HEK293 (cell line): ENCODE results near the gene CYP2B6.
A peak's percentile ranks its signal among the peaks of the same experiment; 100 is the strongest.
"Not testable (repeated sequence)": the region's sequence is repeated elsewhere in the genome, so short reads cannot be mapped to it uniquely, and the experiment has no call there.

Source experiments
- CTCF ChIA-PET: fragments of 350-600 bp; formaldehyde crosslinking; extraction: SDS; loops from one replicate; lab custom pipeline; 2021; ENCODE audit warnings: antibody characterized with exemption; lab: Yijun Ruan, JAX
- POLR2A ChIA-PET: fragments of 300-600 bp; formaldehyde crosslinking; extraction: SDS; loops from one replicate; lab custom pipeline; 2020; ENCODE audit warnings: antibody characterized with exemption, inconsistent platforms; lab: Yijun Ruan, JAX
- H3K27ac ChIP-seq: fragments of 200-500 bp; sonication (Bioruptor generic); 2 replicates; pipeline ENCODE4 v1.5.1; 2014; ENCODE audit warnings: low read depth, low read length, control low read depth, inconsistent platforms; ENCODE audit errors: extremely low read depth
- H3K36me3 ChIP-seq, 2 experiments: fragments of 200-500 bp in 1 of 2; sonication (Bioruptor generic) in 1 of 2; 1 replicate in 1 of 2; 2 replicates in 1 of 2; pipeline ENCODE4 v1.5.1; 2014 to 2017; ENCODE audit warnings: inconsistent platforms in 2 of 2, low read length in 2 of 2; ENCODE audit not compliant: control insufficient read depth in 2 of 2, insufficient read depth in 1 of 2
- H3K4me1 ChIP-seq: fragments of 200-500 bp; sonication (Bioruptor generic); 2 replicates; pipeline ENCODE4 v1.5.1; 2014; ENCODE audit warnings: mild to moderate bottlenecking, low read length, inconsistent platforms; ENCODE audit not compliant: control insufficient read depth, insufficient read depth
- H3K4me3 ChIP-seq: 2 replicates; pipeline ENCODE4 v1.5.1; 2011; ENCODE audit warnings: low read depth, mild to moderate bottlenecking, control low read depth, low read length, moderate library complexity
- H3K9me3 ChIP-seq: fragments of 200-500 bp; sonication (Bioruptor generic); 2 replicates; pipeline ENCODE4 v1.5.1; 2014; ENCODE audit warnings: low read depth, low read length, inconsistent platforms; ENCODE audit not compliant: control insufficient read depth, insufficient read depth
- BCL6B ChIP-seq: fragments of 450-650 bp; formaldehyde crosslinking; IDR thresholded peaks from 2 replicates; pipeline ENCODE4 v1.5.1; 2017; ENCODE audit warnings: missing biosample characterization, missing genetic modification characterization
- GLIS2 ChIP-seq: fragments of 450-650 bp; formaldehyde crosslinking; IDR thresholded peaks from 2 replicates; pipeline ENCODE4 v1.5.1; 2016; ENCODE audit warnings: missing biosample characterization, missing genetic modification characterization
- KLF16 ChIP-seq: fragments of 450-650 bp; formaldehyde crosslinking; IDR thresholded peaks from 2 replicates; pipeline ENCODE4 v1.5.1; 2017; ENCODE audit warnings: missing biosample characterization, missing genetic modification characterization
- KLF17 ChIP-seq: fragments of 450-650 bp; formaldehyde crosslinking; IDR thresholded peaks from 2 replicates; pipeline ENCODE4 v1.5.1; 2016; ENCODE audit warnings: missing biosample characterization, missing genetic modification characterization
- KLF8 ChIP-seq: fragments of 450-650 bp; formaldehyde crosslinking; IDR thresholded peaks from 2 replicates; pipeline ENCODE4 v1.5.1; 2016; ENCODE audit warnings: missing biosample characterization, missing genetic modification characterization
- OSR2 ChIP-seq: fragments of 450-650 bp; formaldehyde crosslinking; IDR thresholded peaks from 2 replicates; pipeline ENCODE4 v1.5.1; 2016; ENCODE audit warnings: missing biosample characterization, missing genetic modification characterization
- SP3 ChIP-seq: fragments of 450-650 bp; formaldehyde crosslinking; IDR thresholded peaks from 2 replicates; pipeline ENCODE4 v1.5.1; 2016; ENCODE audit warnings: missing biosample characterization, missing genetic modification characterization
- SP7 ChIP-seq: fragments of 450-650 bp; formaldehyde crosslinking; IDR thresholded peaks from 2 replicates; pipeline ENCODE4 v1.5.1; 2016; ENCODE audit warnings: missing biosample characterization, missing genetic modification characterization
- WT1 ChIP-seq: fragments of 450-650 bp; formaldehyde crosslinking; IDR thresholded peaks from 2 replicates; pipeline ENCODE4 v1.5.1; 2016; ENCODE audit warnings: missing biosample characterization, missing genetic modification characterization
- ZBTB17 ChIP-seq: fragments of 450-650 bp; formaldehyde crosslinking; IDR thresholded peaks from 2 replicates; pipeline ENCODE4 v1.5.1; 2016; ENCODE audit warnings: missing biosample characterization, missing genetic modification characterization
- ZBTB21 ChIP-seq: fragments of 450-650 bp; formaldehyde crosslinking; IDR thresholded peaks from 2 replicates; pipeline ENCODE4 v1.5.1; 2017; ENCODE audit warnings: missing biosample characterization, missing genetic modification characterization
- ZBTB6 ChIP-seq: fragments of 450-650 bp; formaldehyde crosslinking; IDR thresholded peaks from 2 replicates; pipeline ENCODE4 v1.5.1; 2017; ENCODE audit warnings: missing biosample characterization, missing genetic modification characterization
- ZBTB8A ChIP-seq: fragments of 450-650 bp; formaldehyde crosslinking; IDR thresholded peaks from 2 replicates; pipeline ENCODE4 v1.5.1; 2016; ENCODE audit warnings: missing biosample characterization, missing genetic modification characterization
- ZFP37 ChIP-seq: fragments of 450-650 bp; formaldehyde crosslinking; IDR thresholded peaks from 2 replicates; pipeline ENCODE4 v1.5.1; 2016; ENCODE audit warnings: missing biosample characterization, missing genetic modification characterization
- ZFP69B ChIP-seq: fragments of 450-650 bp; formaldehyde crosslinking; IDR thresholded peaks from 2 replicates; pipeline ENCODE4 v1.5.1; 2016; ENCODE audit warnings: missing biosample characterization, missing genetic modification characterization
- ZNF24 ChIP-seq: fragments of 450-650 bp; formaldehyde crosslinking; IDR thresholded peaks from 2 replicates; pipeline ENCODE4 v1.5.1; 2016; ENCODE audit warnings: missing biosample characterization, missing genetic modification characterization
- ZNF280D ChIP-seq: fragments of 450-650 bp; formaldehyde crosslinking; IDR thresholded peaks from 2 replicates; pipeline ENCODE4 v1.5.1; 2016; ENCODE audit warnings: missing biosample characterization, missing genetic modification characterization
- ZNF366 ChIP-seq: fragments of 450-650 bp; formaldehyde crosslinking; conservative IDR thresholded peaks from 2 replicates; pipeline ENCODE4 v1.5.1; 2016; ENCODE audit warnings: missing biosample characterization, missing genetic modification characterization
- ZNF449 ChIP-seq: fragments of 450-650 bp; formaldehyde crosslinking; IDR thresholded peaks from 2 replicates; pipeline ENCODE4 v1.5.1; 2017; ENCODE audit warnings: missing biosample characterization, mild to moderate bottlenecking, missing genetic modification characterization, moderate library complexity
- ZNF521 ChIP-seq: fragments of 450-650 bp; formaldehyde crosslinking; IDR thresholded peaks from 2 replicates; pipeline ENCODE4 v1.5.1; 2017; ENCODE audit warnings: missing biosample characterization, mild to moderate bottlenecking, missing genetic modification characterization
- ZNF626 ChIP-seq: fragments of 450-650 bp; sonication (Bioruptor Pico); formaldehyde crosslinking; IDR thresholded peaks from 2 replicates; pipeline ENCODE4 v1.5.1; 2018; ENCODE audit warnings: missing biosample characterization, missing genetic modification characterization, inconsistent platforms
- ZNF629 ChIP-seq: fragments of 450-650 bp; formaldehyde crosslinking; IDR thresholded peaks from 2 replicates; pipeline ENCODE4 v1.5.1; 2017; ENCODE audit warnings: missing biosample characterization, missing genetic modification characterization
- ZNF660 ChIP-seq: fragments of 450-650 bp; IDR thresholded peaks from 2 replicates; pipeline ENCODE4 v1.5.1; 2018; ENCODE audit warnings: missing biosample characterization, mild to moderate bottlenecking, missing genetic modification characterization
- ZNF692 ChIP-seq: fragments of 450-650 bp; formaldehyde crosslinking; IDR thresholded peaks from 2 replicates; pipeline ENCODE4 v1.5.1; 2016; ENCODE audit warnings: missing biosample characterization, missing genetic modification characterization
- ZNF837 ChIP-seq: fragments of 450-650 bp; formaldehyde crosslinking; IDR thresholded peaks from 2 replicates; pipeline ENCODE4 v1.5.1; 2016; ENCODE audit warnings: missing biosample characterization, missing genetic modification characterization
- ZSCAN4 ChIP-seq: fragments of 450-650 bp; formaldehyde crosslinking; IDR thresholded peaks from 2 replicates; pipeline ENCODE4 v1.5.1; 2017; ENCODE audit warnings: missing biosample characterization, missing genetic modification characterization

Gene CYP2B6

GRCh38 chr19:41045095-41045494 is 54.0 kb downstream of the CYP2B6 start:
- ChIA-PET POLR2A (interaction anchor here (0.7 kb wide), 1 partner anchor 914 kb away, joined by 4 read pairs; the partner anchor contains the start of gene RABAC1), CTCF (interaction anchor here (0.6 to 1.2 kb wide), 4 partner anchors 17 to 111 kb away, joined by 3 to 5 read pairs (median 4); no protein-coding TSS in a partner anchor)
- not testable (repeated sequence) for H3K36me3 ChIP-seq, H3K4me3 ChIP-seq, H3K9me3 ChIP-seq, H3K4me1 ChIP-seq, H3K27ac ChIP-seq
- TF ChIP-seq SP7, result peak; percentile 40; the same call in 1 of the 2 replicates
- 0 out of 2 replicates have a peak, but pooled peaks have one; percentile 52 for TF ChIP-seq ZNF24 (tag by site-specific recombination)
- TF ChIP-seq ZNF366 (tag by site-specific recombination), result peak; percentile 63
- 0 out of 2 replicates have a peak, but pooled peaks have one; percentile 15 for TF ChIP-seq KLF8
- TF ChIP-seq ZBTB21 (tag by site-specific recombination), result peak; percentile 73
- TF ChIP-seq ZBTB17 (tag by site-specific recombination), result peak; percentile 80
- peak; percentile 96 for TF ChIP-seq ZFP69B (tag by site-specific recombination)
- peak; percentile 66; the same call in 1 of the 2 replicates for TF ChIP-seq ZNF660 (tag by site-specific recombination)
- peak; percentile 98 for TF ChIP-seq ZNF692 (tag by site-specific recombination)
- peak; percentile 44; the same call in 1 of the 2 replicates for TF ChIP-seq ZNF449
- TF ChIP-seq BCL6B, result peak; percentile 12; the same call in 1 of the 2 replicates
- TF ChIP-seq ZFP37 (tag by site-specific recombination), result peak; percentile 57; the same call in 1 of the 2 replicates
- TF ChIP-seq ZNF629 (tag by site-specific recombination), result peak; percentile 75

GRCh38 chr19:41050426-41050825 is 59.3 kb downstream of the CYP2B6 start:
- H3K4me1 ChIP-seq, result no peaks in the 10 kb centered on the region
- no peak overlapping the region for H3K4me3 ChIP-seq
- ChIA-PET CTCF (no interaction called here), POLR2A (no interaction called here)
- H3K36me3 ChIP-seq, result no peaks in the 10 kb centered on the region
- no peak overlapping the region for H3K27ac ChIP-seq
- no peaks in the 10 kb centered on the region for H3K9me3 ChIP-seq
- TF ChIP-seq SP3 (tag by site-specific recombination) (no peak), WT1 (no peak), KLF17 (tag by site-specific recombination) (no peak), OSR2 (tag by site-specific recombination) (no peak), ZNF521 (no peak), ZNF626 (tag by site-specific recombination) (no peak), GLIS2 (tag by site-specific recombination) (no peak), KLF16 (tag by site-specific recombination) (no peak), ZBTB8A (tag by site-specific recombination) (no peak), ZNF837 (no peak), ZNF280D (tag by site-specific recombination) (no peak), ZBTB6 (tag by site-specific recombination) (no peak), ZSCAN4 (tag by site-specific recombination) (no peak)
